Thymus (tissue), 11 donors: ENCODE measurements around the gene FGR. TPM values are rescaled to one million over a fixed set of nuclear protein-coding genes. Genes with fewer than 3 reads are reported as not detected.

Source experiments
- DNase-seq, 9 donors: peaks; one replicate each; pipeline ENCODE4 v3.0.0-alpha.2; 2013; ENCODE audit warnings: low spot score in 9 of 9, low read depth in 6 of 9, missing footprints in 1 of 9
- H3K27ac ChIP-seq, 2 donors: one replicate each; pipeline ENCODE4 v1.5.1; 2013; ENCODE audit warnings: control low read depth in 1 of 2, low read depth in 1 of 2, low read length in 1 of 2, mild to moderate bottlenecking in 1 of 2, moderate library complexity in 1 of 2
- H3K27me3 ChIP-seq, 2 donors: one replicate each; pipeline ENCODE4 v1.5.1; 2013; ENCODE audit warnings: low read length in 1 of 2; ENCODE audit not compliant: control insufficient read depth in 2 of 2, insufficient read depth in 1 of 2
- H3K36me3 ChIP-seq, 2 donors: one replicate each; pipeline ENCODE4 v1.5.1; 2013; ENCODE audit warnings: low read length in 1 of 2, mild to moderate bottlenecking in 1 of 2, moderate library complexity in 1 of 2; ENCODE audit not compliant: control insufficient read depth in 2 of 2, insufficient read depth in 2 of 2
- H3K4me1 ChIP-seq, 2 donors: one replicate each; pipeline ENCODE4 v1.5.1; 2013; ENCODE audit warnings: low read length in 2 of 2; ENCODE audit not compliant: control insufficient read depth in 2 of 2, insufficient read depth in 2 of 2
- H3K4me3 ChIP-seq, 2 donors: one replicate each; pipeline ENCODE4 v1.5.1; 2013; ENCODE audit warnings: low read length in 2 of 2, control low read depth in 1 of 2, mild to moderate bottlenecking in 1 of 2
- H3K9me3 ChIP-seq, 2 donors: one replicate each; pipeline ENCODE4 v1.5.1; 2013; ENCODE audit warnings: low read length in 1 of 2, mild to moderate bottlenecking in 1 of 2; ENCODE audit not compliant: control insufficient read depth in 2 of 2, insufficient read depth in 1 of 2
- WGBS: extraction: QIAGEN DNeasy Blood & Tissue Kit; methylation state at CpG from one replicate; pipeline ENCODE4 v1.1.7; 2013; 5-methylcytosine and 5-hydroxymethylcytosine counted together
- polyA plus RNA-seq: library from polyadenylated mRNA; stranded (reverse); fragments of 200-250 nt; gene quantifications from one replicate; pipeline ENCODE4 v1.2.3, GENCODE V29; 2013
- total RNA-seq: library from RNA; stranded (reverse); fragments of 120-200 nt; gene quantifications from one replicate; pipeline ENCODE4 v1.2.4, GENCODE V29; 2013
- donor health status: healthy.

FGR gene
- total and polyA plus RNA-seq, 2 donors: 8.4 to 38.7 TPM

DNA sequence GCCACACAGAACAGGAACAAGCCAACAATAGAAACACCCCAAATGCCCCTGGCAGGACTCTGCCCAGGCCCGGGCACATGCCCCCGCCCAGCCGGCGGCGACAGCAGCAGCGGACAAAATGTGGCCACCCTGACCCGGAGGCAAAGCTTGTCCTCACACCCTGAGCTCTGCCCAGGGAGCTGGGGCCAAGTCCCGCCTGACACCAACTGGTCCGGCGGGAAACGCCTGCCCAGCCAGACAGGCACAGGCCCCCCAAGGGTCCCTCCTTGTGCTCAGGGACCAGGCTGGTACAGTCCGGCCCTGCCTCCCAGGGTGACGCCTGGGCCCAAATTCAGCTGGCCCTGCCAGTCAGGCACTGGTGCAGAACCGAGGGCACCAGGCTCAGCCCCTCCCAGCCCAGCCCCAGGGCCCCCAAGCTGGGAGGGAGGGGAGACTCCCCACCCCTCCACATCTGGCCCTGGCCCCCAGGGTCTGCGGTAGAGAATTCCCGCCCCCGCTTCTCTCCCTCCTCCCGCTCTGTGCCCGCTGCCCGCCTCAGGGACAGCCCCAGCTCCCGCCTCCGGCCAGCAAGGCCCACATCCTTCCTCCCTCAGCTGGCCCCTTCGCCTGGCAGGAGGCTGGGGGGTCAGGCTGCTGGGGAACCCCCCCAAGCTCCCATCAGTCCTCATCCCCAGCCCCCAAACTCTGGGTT lies 33.1 kb downstream of the FGR start:
- WGBS: 20% methylated on average over 23 of the region's 23 CpGs
- Histone ChIP-seq H3K4me3 (peak overlapping the region; percentile 72 to 80), H3K9me3 (peaks cover 2% of the 10 kb centered on the region in 2 donors), H3K36me3 (peaks cover 0 to 3% of the 10 kb centered on the region in 2 donors), H3K27ac (peak overlapping the region; percentile 71 to 75), H3K27me3 (no peaks in the 10 kb centered on the region), H3K4me1 (peaks cover 53 to 86% of the 10 kb centered on the region in 2 donors)
- peak in 1 of 9 donors; percentile 34 for DNase-seq

GRCh38 chr1:27601321-27601770 lies 33.6 kb downstream of the FGR start:
- Histone ChIP-seq H3K9me3 (peaks cover 2% of the 10 kb centered on the region in 2 donors), H3K4me1 (peaks cover 56 to 86% of the 10 kb centered on the region in 2 donors)
- DNase-seq: no peak

GRCh38 chr1:27600498-27601175 lies 34.3 kb downstream of the FGR start:
- 77% methylated on average over 3 of the region's 3 CpGs for WGBS
- Histone ChIP-seq H3K27me3 (no peaks in the 10 kb centered on the region), H3K9me3 (peaks cover 2% of the 10 kb centered on the region in 2 donors), H3K4me3 (no peak overlapping the region), H3K4me1 (peaks cover 58 to 86% of the 10 kb centered on the region in 2 donors), H3K36me3 (peaks cover 0 to 8% of the 10 kb centered on the region in 2 donors), H3K27ac (peak overlapping the region; percentile 8 to 83)
- peak in 1 of 9 donors; percentile 46 for DNase-seq

More at GRCh38 chr1:27601321-27601770, 33.6 kb downstream of the FGR start:
- no peaks in the 10 kb centered on the region for H3K27me3 ChIP-seq
- peak overlapping the region; percentile 72 to 80 for H3K4me3 ChIP-seq
- H3K27ac ChIP-seq: peak overlapping the region; percentile 71 to 75
- peaks cover 0 to 3% of the 10 kb centered on the region in 2 donors for H3K36me3 ChIP-seq

DNA sequence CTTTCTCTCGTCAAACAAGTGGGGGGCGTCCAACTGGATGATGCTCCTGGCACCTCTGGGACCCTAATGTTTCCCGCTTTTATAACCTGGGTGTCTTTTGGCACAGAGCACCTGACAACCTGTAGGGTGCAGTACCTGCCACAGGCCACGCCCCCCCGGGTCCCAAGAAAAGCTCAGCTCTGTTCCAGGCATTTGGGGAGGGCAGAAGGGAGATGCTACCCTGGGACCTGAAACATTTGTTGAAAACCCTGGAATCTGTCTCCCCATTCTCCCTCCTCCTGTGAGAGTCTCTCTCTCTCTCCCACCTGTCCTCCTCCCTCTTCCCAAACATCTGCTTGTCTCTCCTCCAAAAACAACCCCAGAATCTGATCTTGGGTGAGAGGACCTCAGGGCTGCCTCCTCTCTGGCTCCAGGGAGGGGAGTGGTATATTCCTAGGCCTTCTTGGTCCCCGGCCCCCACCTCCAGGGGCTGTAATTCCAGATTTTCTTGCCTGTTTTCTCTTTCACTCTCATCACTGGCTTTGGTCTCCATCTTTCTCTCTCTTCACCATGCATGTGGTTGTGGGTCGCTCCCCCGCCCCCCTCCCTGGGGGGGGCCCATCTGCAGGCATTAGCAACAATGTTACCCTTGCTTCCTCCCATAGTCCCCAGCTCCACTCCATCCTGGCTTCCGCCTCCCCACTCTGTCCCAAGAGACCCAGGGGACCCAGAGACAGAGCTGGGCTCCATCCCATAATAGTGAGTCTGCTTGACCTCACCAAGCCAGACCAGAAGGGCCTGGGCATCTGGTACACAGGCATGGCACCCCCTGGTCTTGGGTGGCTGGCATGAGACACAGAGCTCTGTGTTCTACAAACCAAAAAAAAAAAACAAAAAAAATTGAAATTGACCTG lies 35.1 kb downstream of the FGR start:
- Histone ChIP-seq H3K27me3 (no peaks in the 10 kb centered on the region), H3K4me3 (peak overlapping the region; percentile 2 to 5), H3K36me3 (peaks cover 3 to 8% of the 10 kb centered on the region in 2 donors), H3K4me1 (peaks cover 60 to 86% of the 10 kb centered on the region in 2 donors), H3K9me3 (peaks cover 2% of the 10 kb centered on the region in 2 donors), H3K27ac (peak overlapping the region; percentile 33 to 83)
- peak in 1 of 9 donors; percentile 55 for DNase-seq
- 47% methylated on average over 9 of the region's 9 CpGs for WGBS

DNA sequence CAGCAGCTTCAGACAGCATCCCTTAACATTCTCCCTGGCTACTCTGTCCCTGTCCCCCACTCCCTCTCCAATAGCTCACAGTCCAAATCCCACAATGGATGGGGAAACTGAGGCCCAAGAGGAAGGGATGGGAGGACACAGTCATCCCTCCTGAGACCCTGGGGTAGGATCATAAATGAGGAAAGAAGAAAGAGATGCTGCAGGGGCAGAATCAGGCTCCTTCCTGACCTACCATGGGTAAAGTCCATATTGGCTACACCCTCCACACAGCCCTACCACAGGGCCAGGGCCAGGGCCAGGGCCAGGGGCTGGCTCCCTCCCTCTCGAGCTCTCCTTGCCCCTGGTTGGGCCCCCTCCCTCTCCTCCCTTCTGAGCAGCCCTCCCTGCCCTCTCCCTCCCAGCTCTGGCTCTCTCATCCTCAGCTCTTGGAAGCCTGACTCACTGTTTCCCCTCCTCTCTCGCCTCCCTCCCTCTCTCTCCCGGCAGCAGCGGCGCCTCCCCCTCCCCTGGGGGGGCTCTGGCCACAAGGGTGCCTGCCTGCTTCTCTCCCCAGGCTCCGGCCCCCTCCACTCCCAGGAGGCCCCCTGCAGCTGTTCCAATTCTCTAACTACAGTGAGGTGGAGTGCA lies 36.0 kb downstream of the FGR start:
- Histone ChIP-seq H3K4me3 (peak overlapping the region; percentile 2 to 5), H3K4me1 (peaks cover 60 to 87% of the 10 kb centered on the region in 2 donors), H3K27me3 (no peaks in the 10 kb centered on the region), H3K27ac (peak overlapping the region; percentile 33 to 83), H3K9me3 (peaks cover 0 to 2% of the 10 kb centered on the region in 2 donors), H3K36me3 (peaks cover 6 to 14% of the 10 kb centered on the region in 2 donors)
- 7% methylated on average over 6 of the region's 6 CpGs for WGBS
- DNase-seq: peak in 1 of 9 donors; percentile 76

DNA sequence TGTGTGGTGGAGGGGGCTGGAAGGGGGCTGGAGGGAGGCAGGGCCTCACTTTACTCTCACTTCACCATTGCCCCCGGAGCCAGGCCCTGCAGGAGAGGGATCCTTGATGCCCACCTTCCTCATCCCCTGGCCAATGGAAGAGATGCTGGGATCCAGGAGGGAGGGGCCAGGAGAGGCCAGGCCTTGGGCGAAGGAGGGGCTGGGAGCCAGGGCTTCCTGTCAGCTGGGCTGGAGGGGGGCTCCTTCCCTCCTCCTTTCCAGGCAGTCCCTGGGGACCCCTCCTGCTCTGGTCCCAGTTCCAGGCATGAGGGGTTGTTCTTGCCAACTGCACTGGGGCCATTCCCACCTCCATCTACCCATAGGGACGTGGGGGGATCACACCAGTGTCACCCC lies 36.7 kb downstream of the FGR start:
- no peak overlapping the region for H3K4me3 ChIP-seq
- peak overlapping the region in 1 of 2 donors; percentile 83 for H3K27ac ChIP-seq
- whole genome bisulfite sequencing: 59% methylated on average over 3 of the region's 3 CpGs
- peaks cover 10 to 15% of the 10 kb centered on the region in 2 donors for H3K36me3 ChIP-seq
- peaks cover 0 to 2% of the 10 kb centered on the region in 2 donors for H3K9me3 ChIP-seq
- no peaks in the 10 kb centered on the region for H3K27me3 ChIP-seq
- DNase-seq: peak in 1 of 9 donors; percentile 35
- H3K4me1 ChIP-seq: peaks cover 60 to 95% of the 10 kb centered on the region in 2 donors

- WGBS: 57% methylated on average over 7 of the region's 7 CpGs
- Histone ChIP-seq H3K27me3 (no peaks in the 10 kb centered on the region), H3K4me1 (peaks cover 60 to 100% of the 10 kb centered on the region in 2 donors), H3K9me3 (peaks cover 0 to 2% of the 10 kb centered on the region in 2 donors), H3K4me3 (no peak overlapping the region), H3K27ac (peak overlapping the region; percentile 42 to 83), H3K36me3 (peaks cover 10 to 18% of the 10 kb centered on the region in 2 donors)
- DNase-seq: peak in 1 of 9 donors; percentile 43
Observed at GRCh38 chr1:27597516-27598294, 37.3 kb downstream of the FGR start.

GRCh38 chr1:27596986-27597385 lies 38.0 kb downstream of the FGR start:
- no peaks in the 10 kb centered on the region for H3K27me3 ChIP-seq
- H3K36me3 ChIP-seq: peaks cover 10 to 21% of the 10 kb centered on the region in 2 donors
- 56% methylated on average over 4 of the region's 4 CpGs for WGBS
- H3K4me1 ChIP-seq: peaks cover 55 to 100% of the 10 kb centered on the region in 2 donors
- peak in 1 of 9 donors; percentile 53 for DNase-seq
- H3K27ac ChIP-seq: peak overlapping the region in 1 of 2 donors; percentile 83
- no peak overlapping the region for H3K4me3 ChIP-seq
- H3K9me3 ChIP-seq: peaks cover 0 to 2% of the 10 kb centered on the region in 2 donors
